Activated CD4-positive, CD25-positive, alpha-beta regulatory T cell (primary cell): ENCODE data around the gene DDB1.

Source experiments
- DNase-seq, 4 experiments: peaks; one replicate each; lab custom pipeline; 2025; lab: John Stamatoyannopoulos, UW

DDB1 gene

GRCh38 chr11:61335355-61335710 lies 2.4 kb upstream of the DDB1 start:
- DNase-seq = no peak

GRCh38 chr11:61334434-61335354 lies 1.8 kb upstream of the DDB1 start:
- DNase-seq = no peak

- DNase-seq = no peak
Observed at GRCh38 chr11:61333550-61334433, 887 bp upstream of the DDB1 start.

GRCh38 chr11:61332281-61332796 lies 566 bp downstream of the DDB1 start:
- DNase-seq = no peak

- DNase-seq = no peak
Observed at GRCh38 chr11:61331651-61332050, 1.3 kb downstream of the DDB1 start.

- no peak for DNase-seq
Observed at GRCh38 chr11:61329871-61330270, 3.0 kb downstream of the DDB1 start.

- no peak for DNase-seq
Observed at GRCh38 chr11:61328351-61328750, 4.6 kb downstream of the DDB1 start.

GRCh38 chr11:61327669-61328071 lies 5.2 kb downstream of the DDB1 start:
- no peak for DNase-seq

GRCh38 chr11:61325649-61326414 lies 7.1 kb downstream of the DDB1 start:
- no peak for DNase-seq

GRCh38 chr11:61315260-61315659 lies 17.6 kb downstream of the DDB1 start:
- no peak for DNase-seq

- no peak for DNase-seq
Observed at GRCh38 chr11:61310749-61311148, 22.2 kb downstream of the DDB1 start.

GRCh38 chr11:61309739-61310138 lies 23.2 kb downstream of the DDB1 start:
- no peak for DNase-seq

GRCh38 chr11:61309141-61309540 lies 23.8 kb downstream of the DDB1 start:
- DNase-seq = no peak

- DNase-seq = no peak
Observed at GRCh38 chr11:61307354-61307753, 25.6 kb downstream of the DDB1 start.

GRCh38 chr11:61306221-61306620 lies 26.7 kb downstream of the DDB1 start:
- DNase-seq = no peak

- no peak for DNase-seq
Observed at GRCh38 chr11:61305417-61305816, 27.5 kb downstream of the DDB1 start.

- DNase-seq = no peak
Observed at GRCh38 chr11:61303725-61304124, 29.2 kb downstream of the DDB1 start.

GRCh38 chr11:61302550-61302949 lies 30.4 kb downstream of the DDB1 start:
- DNase-seq = no peak

- no peak for DNase-seq
Observed at GRCh38 chr11:61298663-61299244, 34.2 kb downstream of the DDB1 start.

GRCh38 chr11:61297746-61298145 lies 35.2 kb downstream of the DDB1 start:
- DNase-seq = no peak

- no peak for DNase-seq
Observed at GRCh38 chr11:61297341-61297740, 35.6 kb downstream of the DDB1 start.

GRCh38 chr11:61295596-61295926 lies 37.3 kb downstream of the DDB1 start:
- no peak for DNase-seq
